ENCODE data around the gene HSPA12B. TPM values are rescaled to one million over a fixed set of nuclear protein-coding genes. Genes with fewer than 3 reads are reported as not detected.

Gene HSPA12B
- total and polyA plus RNA-seq, 2 of the 8 experiments (the other 6 are each of a cell fraction or from before 2014, with no cell fraction given): 2.2 to 4.3 TPM

DNA sequence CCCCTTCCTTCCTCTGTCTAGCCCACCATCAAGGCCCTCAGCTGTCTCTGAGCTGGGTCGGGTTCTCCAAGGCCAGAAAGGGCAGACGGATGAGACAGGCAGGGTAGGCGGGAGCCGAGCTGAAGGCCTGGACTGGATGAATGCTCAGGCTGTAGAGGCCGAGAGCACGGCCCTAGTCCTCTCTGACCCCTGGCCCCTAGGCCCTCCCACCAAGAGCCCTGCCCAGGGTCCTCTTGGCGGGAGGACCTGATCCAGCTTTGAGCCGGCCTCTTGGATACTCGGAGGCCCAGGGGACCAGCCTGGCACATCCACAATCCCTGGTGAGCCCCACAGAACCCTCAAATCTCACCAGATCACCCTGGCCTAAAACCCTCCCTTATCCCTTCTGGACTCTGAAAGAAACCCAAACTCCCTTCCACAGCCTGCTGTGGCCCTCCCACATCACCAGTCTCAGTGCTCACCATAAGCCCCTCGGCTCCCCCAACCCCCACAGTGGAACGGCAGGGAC, 26.9 kb downstream of the HSPA12B start:
- DNase-seq (ENCODE audit: low read depth in 1 of 2, low spot score in 2 of 2) (no peak), FAIRE-seq (no peak)
- H3K27me3 ChIP-seq (replicated peaks in 1 of 4; ENCODE audit: control insufficient read depth in 3 of 4, extremely low read depth in 1 of 4, insufficient read depth in 3 of 4, low read length in 3 of 4): no peaks in the 10 kb centered on the region
- H2AK5ac ChIP-seq (ENCODE audit: low read depth, low read length): no peak overlapping the region
- H4K91ac ChIP-seq (replicated peaks; ENCODE audit: insufficient read length, low read length): no peak overlapping the region
- H3K23me2 ChIP-seq (ENCODE audit: low read depth, low read length): no peaks in the 10 kb centered on the region
- ChIA-PET CTCF (ENCODE audit: partially characterized antibody) (interaction anchor here (0.9 to 18.6 kb wide), 6 partner anchors 4 to 83 kb away, joined by 3 to 277 read pairs (median 116); partner anchors contain the start of genes ADISSP and HSPA12B), POLR2A (ENCODE audit: partially characterized antibody) (interaction anchor here (0.7 to 3.4 kb wide), 5 partner anchors 9 to 127 kb away, joined by 3 to 13 read pairs (median 5); partner anchors contain the start of gene ADISSP)
- H3K4ac ChIP-seq (replicated peaks; ENCODE audit: insufficient read length, low read depth, low read length): no peak overlapping the region
- peaks cover 0 to 5% of the 10 kb centered on the region in 2 experiments; a peak in 1 of 4 replicates for H3K79me2 ChIP-seq (ENCODE audit: control insufficient read depth in 1 of 2, insufficient read depth in 2 of 2, low read length in 2 of 2)
- no peak overlapping the region for H3K4me3 ChIP-seq (ENCODE audit: extremely low read depth in 1 of 4, insufficient read depth in 2 of 4, low read depth in 3 of 4, low read length in 4 of 4)
- H3K9me3 ChIP-seq (ENCODE audit: insufficient read depth in 2 of 2, low read depth in 1 of 2, low read length in 1 of 2): no peaks in the 10 kb centered on the region
- H3K14ac ChIP-seq (ENCODE audit: insufficient read length): no peak overlapping the region
- H4K20me1 ChIP-seq (replicated peaks in 1 of 2; ENCODE audit: control insufficient read depth in 1 of 2, insufficient read depth in 2 of 2, low read length in 2 of 2): peaks cover 6 to 17% of the 10 kb centered on the region in 2 experiments
- no peak overlapping the region for H2BK20ac ChIP-seq (ENCODE audit: low read length)
- no peak overlapping the region for H4K5ac ChIP-seq (ENCODE audit: insufficient read length, low read depth, low read length)
- no peak overlapping the region for H3K4me2 ChIP-seq (ENCODE audit: insufficient read depth in 1 of 2, low read depth in 2 of 2, low read length in 2 of 2)
- WGBS, 2 experiments (ENCODE audit: extremely low coverage in 1 of 2, insufficient coverage in 1 of 2, insufficient read length in 1 of 2, insufficient replicate concordance in 2 of 2, low coverage in 1 of 2, low lambda C conversion rate in 2 of 2, missing lambda C conversion rate in 1 of 2): 90% methylated on average over 11 of the region's 11 CpGs; no CpG with 5 or more reads in 1 of the 2 experiments
- H2BK120ac ChIP-seq (replicated peaks; ENCODE audit: low read depth, low read length): no peak overlapping the region
- H2AFZ ChIP-seq (ENCODE audit: low read length): no peak overlapping the region
- H3K18ac ChIP-seq (ENCODE audit: extremely low read depth, low read length): no peak overlapping the region
- peaks cover 10% of the 10 kb centered on the region for H3K79me1 ChIP-seq (ENCODE audit: low read depth, low read length)
- H3K27ac ChIP-seq (ENCODE audit: low read depth, low read length): no peak overlapping the region
- no peak overlapping the region; a peak in 1 of 7 replicates for H3K9ac ChIP-seq (replicated peaks in 1 of 4; ENCODE audit: extremely low read depth in 1 of 4, low read depth in 3 of 4, low read length in 3 of 4)
- H3K23ac ChIP-seq (ENCODE audit: insufficient read length): no peak overlapping the region
- H4K8ac ChIP-seq (ENCODE audit: extremely low read depth, insufficient read depth, low read length): no peak overlapping the region
- no peak overlapping the region for H2BK5ac ChIP-seq (ENCODE audit: low read depth, low read length)
- H3K36me3 ChIP-seq (ENCODE audit: control insufficient read depth in 2 of 4, insufficient read depth in 4 of 4, low read length in 3 of 4): peaks cover 0 to 15% (median 2%) of the 10 kb centered on the region in 4 experiments; a peak in 5 of 8 replicates
- no peak overlapping the region for H2BK15ac ChIP-seq (ENCODE audit: low read length)
- no peak overlapping the region for H3K56ac ChIP-seq (replicated peaks; ENCODE audit: insufficient read length, low read depth, low read length)
- H3K4me1 ChIP-seq (replicated peaks in 1 of 4; ENCODE audit: control insufficient read depth in 3 of 4, insufficient read depth in 4 of 4, low read length in 3 of 4): no peaks in the 10 kb centered on the region
- no peak overlapping the region for H2BK12ac ChIP-seq (ENCODE audit: low read depth, low read length)
- TF ChIP-seq KDM1A (IDR thresholded peaks at IDR 0.05; ENCODE audit: borderline replicate concordance, low read length): no peak
- TF ChIP-seq POLR2A (IDR thresholded peaks at IDR 0.05; ENCODE audit: control extremely low read depth in 1 of 2, low read depth in 2 of 2, low read length in 2 of 2): no peak
- TF ChIP-seq TCF12 (IDR thresholded peaks at IDR 0.05; ENCODE audit: low read depth, low read length): no peak
- no peak for TF ChIP-seq ASH2L (IDR thresholded peaks at IDR 0.05; ENCODE audit: low read length)
- no peak for TF ChIP-seq EP300 (IDR thresholded peaks at IDR 0.05; ENCODE audit: borderline replicate concordance in 1 of 2, low read depth in 2 of 2, low read length in 2 of 2)
- no peak for TF ChIP-seq CREB1 (IDR thresholded peaks at IDR 0.05)
- TF ChIP-seq, protein P1, sequence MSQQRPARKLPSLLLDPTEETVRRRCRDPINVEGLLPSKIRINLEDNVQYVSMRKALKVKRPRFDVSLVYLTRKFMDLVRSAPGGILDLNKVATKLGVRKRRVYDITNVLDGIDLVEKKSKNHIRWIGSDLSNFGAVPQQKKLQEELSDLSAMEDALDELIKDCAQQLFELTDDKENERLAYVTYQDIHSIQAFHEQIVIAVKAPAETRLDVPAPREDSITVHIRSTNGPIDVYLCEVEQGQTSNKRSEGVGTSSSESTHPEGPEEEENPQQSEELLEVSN (IDR thresholded peaks at IDR 0.05): no peak
- TF ChIP-seq CBX5 (IDR thresholded peaks at IDR 0.05; ENCODE audit: low read depth, low read length): no peak

Data from H1 (cell line).